ENCODE data around the gene HTR5A.

GRCh38 chr7:155059703-155060102 is 10.4 kb upstream of the HTR5A start:
- TF ChIP-seq CTCF (IDR thresholded peaks at IDR 0.05): no peak
- no peak for TF ChIP-seq SIN3A (IDR thresholded peaks at IDR 0.05; ENCODE audit: borderline replicate concordance, insufficient read depth, low read depth, low read length)
